K562 (cell line): ENCODE measurements around the gene SOHLH1. TPM values are rescaled to one million over a fixed set of nuclear protein-coding genes. Genes with fewer than 3 reads are reported as not detected.
"Not testable (repeated sequence)": the region's sequence is repeated elsewhere in the genome, so short reads cannot be mapped to it uniquely, and the experiment has no call there.

Experiments
- ATAC-seq: fragments of 200-7000 bp; cut with Tn5 transposase; 3 replicates; pipeline ENCODE4 v1.9.1; 2020; ENCODE audit warnings: moderate library complexity
- BruUV-seq: library from RNA; stranded (reverse); fragments of 400-500 nt; replicated peaks from 2 replicates; lab custom pipeline; 2021; lab: Mats Ljungman, UMichigan
- CTCF ChIA-PET: fragments of 300-600 bp; formaldehyde crosslinking; extraction: SDS; loops from one replicate; lab custom pipeline; 2021; ENCODE audit warnings: low intra/inter-chr PET ratio; lab: Yijun Ruan, JAX
- POLR2A ChIA-PET: fragments of 300-600, 350-650 bp; sonication (Branson Sonifier 250); formaldehyde crosslinking; extraction: SDS; loops from one replicate; lab custom pipeline; 2021; ENCODE audit warnings: antibody characterized with exemption, inconsistent platforms; lab: Yijun Ruan, JAX
- DNase-seq, 4 experiments: peaks; one replicate each; pipeline versions ENCODE4 v3.0.0 to v3.0.0-alpha.2; 2011 to 2018; ENCODE audit warnings: low spot score in 3 of 4, mixed read lengths in 3 of 4; ENCODE audit errors: extremely low read depth in 1 of 4
- FAIRE-seq: peaks from 2 replicates; lab custom pipeline; 2011; peaks lifted over from hg19 to GRCh38; lab: Jason Lieb, UNC
- H2AFZ ChIP-seq: 2 replicates; pipeline ENCODE4 v1.6.0; 2011; ENCODE audit warnings: low read depth, low read length, control low read depth, inconsistent platforms
- H3K27ac ChIP-seq: fragments of 200-600 bp; 3 replicates; pipeline ENCODE4 v1.8.0; 2011; ENCODE audit warnings: low read depth, mild to moderate bottlenecking, control low read depth, inconsistent platforms, low read length, moderate library complexity, mixed read lengths; ENCODE audit errors: extremely low read depth
- H3K27me3 ChIP-seq, 2 experiments: fragments of 300-600 bp in 1 of 2; 2 replicates in 1 of 2; 3 replicates in 1 of 2; pipeline versions ENCODE4 v1.6.0 to v1.8.0; 2011; ENCODE audit warnings: inconsistent platforms in 2 of 2, low read length in 2 of 2, mild to moderate bottlenecking in 1 of 2, mixed read lengths in 1 of 2, moderate library complexity in 1 of 2; ENCODE audit not compliant: control insufficient read depth in 2 of 2, insufficient read depth in 2 of 2
- H3K36me3 ChIP-seq: fragments of 300-600 bp; 3 replicates; pipeline ENCODE4 v1.8.0; 2011; ENCODE audit warnings: mild to moderate bottlenecking, low read length, inconsistent platforms; ENCODE audit not compliant: control insufficient read depth, insufficient read depth
- H3K4me1 ChIP-seq, 2 experiments: fragments of 200-600 bp in 1 of 2; replicated peaks in 1 of 2; 2 replicates in 1 of 2; 3 replicates in 1 of 2; pipeline versions ENCODE4 v1.5.1 to v1.8.0; 2011; ENCODE audit warnings: inconsistent platforms in 2 of 2, low read length in 2 of 2, mild to moderate bottlenecking in 1 of 2, mixed read lengths in 1 of 2, moderate library complexity in 1 of 2; ENCODE audit not compliant: control insufficient read depth in 2 of 2, insufficient read depth in 2 of 2
- H3K4me2 ChIP-seq: 2 replicates; pipeline ENCODE4 v1.6.1; 2011; ENCODE audit warnings: low read length, control low read depth, inconsistent platforms, mixed read lengths; ENCODE audit not compliant: insufficient read depth
- H3K4me3 ChIP-seq: fragments of 200-600 bp; sonication (generic), shearing (Covaris generic); 2 replicates; pipeline ENCODE4 v1.5.1; 2016; ENCODE audit warnings: control low read depth, inconsistent platforms
- H3K79me2 ChIP-seq: fragments of 200-600 bp; 3 replicates; pipeline ENCODE4 v1.8.0; 2011; ENCODE audit warnings: low read length, inconsistent platforms; ENCODE audit not compliant: control insufficient read depth, insufficient read depth
- H3K9ac ChIP-seq, 2 experiments: 2 replicates each; pipeline versions ENCODE4 v1.6.0 to v1.6.1; 2011; ENCODE audit warnings: low read depth in 2 of 2, low read length in 2 of 2, control low read depth in 1 of 2, inconsistent platforms in 1 of 2, mild to moderate bottlenecking in 1 of 2, mixed read lengths in 1 of 2; ENCODE audit not compliant: insufficient read depth in 1 of 2
- H3K9me1 ChIP-seq: one replicate; pipeline ENCODE4 v1.6.0; 2011; ENCODE audit warnings: inconsistent platforms, mild to moderate bottlenecking, low read length, moderate library complexity; ENCODE audit not compliant: control insufficient read depth, insufficient read depth
- H3K9me3 ChIP-seq: replicated peaks from 2 replicates; pipeline ENCODE4 v1.5.1; 2011; ENCODE audit warnings: low read depth, low read length, inconsistent platforms; ENCODE audit not compliant: control insufficient read depth, insufficient read depth
- H4K20me1 ChIP-seq: replicated peaks from 2 replicates; pipeline ENCODE4 v1.6.1; 2011; ENCODE audit warnings: low read length, inconsistent platforms, mixed read lengths; ENCODE audit not compliant: control insufficient read depth, insufficient read depth
- EZH2 ChIP-seq: IDR thresholded peaks from 2 replicates; pipeline ENCODE4 v1.6.1; 2012; ENCODE audit warnings: low read depth, mild to moderate bottlenecking, inconsistent platforms, low read length, borderline replicate concordance
- FOXK1 ChIP-seq: sonication (generic); formaldehyde crosslinking; IDR thresholded peaks from 2 replicates; pipeline ENCODE4 v1.8.0; 2022; ENCODE audit warnings: missing genetic modification reagents, mild to moderate bottlenecking, borderline replicate concordance
- HMG20B ChIP-seq: fragments of 250-450 bp; sonication (Bioruptor Pico); IDR thresholded peaks from 2 replicates; pipeline ENCODE4 v1.5.0; 2021; ENCODE audit warnings: mild to moderate bottlenecking
- MAFF ChIP-seq: IDR thresholded peaks from 2 replicates; pipeline ENCODE4 v1.6.1; 2012; ENCODE audit warnings: low read length, improper control_type of control experiment
- NCOA4 ChIP-seq: fragments of 450-650 bp; IDR thresholded peaks from 2 replicates; pipeline ENCODE4 v1.6.1; 2018; ENCODE audit warnings: mild to moderate bottlenecking; ENCODE audit not compliant: partially characterized antibody
- PYGO2 ChIP-seq: fragments of 450-650 bp; IDR thresholded peaks from 2 replicates; pipeline ENCODE4 v1.6.1; 2016; ENCODE audit warnings: mild to moderate bottlenecking, missing genetic modification characterization, moderate library complexity, missing compliant biosample characterization
- YBX1 ChIP-seq: fragments of 450-650 bp; IDR thresholded peaks from 2 replicates; pipeline ENCODE4 v1.7.1; 2016; ENCODE audit warnings: mild to moderate bottlenecking
- ZBTB1 ChIP-seq: sonication (generic); formaldehyde crosslinking; IDR thresholded peaks from 2 replicates; pipeline ENCODE4 v1.8.1; 2023; ENCODE audit warnings: missing genetic modification reagents, low read depth, mild to moderate bottlenecking, borderline replicate concordance
- ZNF316 ChIP-seq: fragments of 450-650 bp; IDR thresholded peaks from 2 replicates; pipeline ENCODE4 v1.6.1; 2016
- ZNF561 ChIP-seq: fragments of 450-650 bp; formaldehyde crosslinking; conservative IDR thresholded peaks from 2 replicates; pipeline ENCODE4 v1.4.0; 2020; ENCODE audit warnings: mild to moderate bottlenecking, moderate library complexity
- WGBS: fragments of 100-300 bp; shearing (Covaris generic); methylation state at CpG from one replicate; pipeline ENCODE4 v1.1.6; 2016; ENCODE audit warnings: low coverage, mixed read lengths; ENCODE audit not compliant: insufficient coverage; ENCODE audit errors: missing lambda C conversion rate; 5-methylcytosine and 5-hydroxymethylcytosine counted together
- in situ Hi-C: fragments of 300-500 bp; cut with MboI; formaldehyde crosslinking; loops from 4 replicates; pipeline ENCODE4 v1.15.0; 2018; ENCODE audit warnings: inconsistent platforms, mixed read lengths
- intact Hi-C: fragments of 100-400 bp; cut with micrococcal nuclease; formaldehyde crosslinking; loops from 2 replicates; pipeline ENCODE4 v1.14.2; 2022
- polyA plus RNA-seq, 8 experiments: library from polyadenylated mRNA; depleted of rRNA in 4 of 8; stranded (reverse) in 5 of 8; unstranded in 3 of 8; fragments of >200 nt; fragmentation: Nextera tagmentation in 2 of 8; fragmentation: Illumina TruSeq in 1 of 8; extraction: Ambion mirVana in 2 of 8; extraction: Trizol in 1 of 8; gene quantifications; 2 replicates each; pipeline versions ENCODE4 v1.2.1 to v1.2.3, GENCODE V29; 2011 to 2014; ENCODE audit warnings: inconsistent platforms in 1 of 8, missing spikeins in 1 of 8
- total RNA-seq, 7 experiments: library from RNA; depleted of rRNA in 6 of 7; stranded (reverse); fragments of >200 nt in 6 of 7; fragmentation: Illumina TruSeq in 2 of 7; extraction: Trizol in 2 of 7; gene quantifications; 2 replicates each; pipeline versions ENCODE4 v1.2.1 to v1.2.3, GENCODE V29; 2011 to 2021; ENCODE audit warnings: low replicate concordance in 1 of 7

The SOHLH1 gene
- total and polyA plus RNA-seq, 9 of the 15 experiments (the other 6 are each of a cell fraction or from before 2014, with no cell fraction given), result 0.17 to 0.41 (median 0.29) TPM; not detected in 6

- TF ChIP-seq FOXK1 (CRISPR knock-in tag), result no peak
- TF ChIP-seq NCOA4, result no peak
- TF ChIP-seq PYGO2 (tag), result no peak
- no peak for TF ChIP-seq HMG20B (CRISPR knock-in tag)
- no peak for TF ChIP-seq YBX1
- no peak for TF ChIP-seq ZNF316
- TF ChIP-seq ZBTB1 (CRISPR knock-in tag), result no peak
- TF ChIP-seq EZH2, result no peak
- TF ChIP-seq ZNF561, result no peak
- no peak for TF ChIP-seq MAFF
Observed at GRCh38 chr9:135673941-135674340, 25.3 kb downstream of the SOHLH1 start (continued).

- FAIRE-seq, result not testable (repeated sequence)
- 0% methylated on average over 7 of the region's 7 CpGs for WGBS
Observed at GRCh38 chr9:135672786-135673185, 26.5 kb downstream of the SOHLH1 start.

More at GRCh38 chr9:135672786-135673185, 26.5 kb downstream of the SOHLH1 start:
- H3K4me2 ChIP-seq, CTCF ChIA-PET, H3K9me3 ChIP-seq, BruUV-seq, in situ Hi-C loops, H3K79me2 ChIP-seq, H3K27ac ChIP-seq, H3K9me1 ChIP-seq, H3K4me1 ChIP-seq, H3K36me3 ChIP-seq, H2AFZ ChIP-seq, H3K4me3 ChIP-seq, intact Hi-C loops, ATAC-seq, DNase-seq, H3K9ac ChIP-seq, H4K20me1 ChIP-seq: not testable (repeated sequence)
- POLR2A ChIA-PET, result interaction anchor here (0.5 kb wide), 1 partner anchor 103 kb away, joined by 3 read pairs; no protein-coding TSS in a partner anchor
- H3K27me3 ChIP-seq, result peaks cover 23 to 57% of the 10 kb centered on the region in 2 experiments
